ENCODE results near the gene ALX4.
A peak's percentile ranks its signal among the peaks of the same experiment; 100 is the strongest.

The ALX4 gene

DNA sequence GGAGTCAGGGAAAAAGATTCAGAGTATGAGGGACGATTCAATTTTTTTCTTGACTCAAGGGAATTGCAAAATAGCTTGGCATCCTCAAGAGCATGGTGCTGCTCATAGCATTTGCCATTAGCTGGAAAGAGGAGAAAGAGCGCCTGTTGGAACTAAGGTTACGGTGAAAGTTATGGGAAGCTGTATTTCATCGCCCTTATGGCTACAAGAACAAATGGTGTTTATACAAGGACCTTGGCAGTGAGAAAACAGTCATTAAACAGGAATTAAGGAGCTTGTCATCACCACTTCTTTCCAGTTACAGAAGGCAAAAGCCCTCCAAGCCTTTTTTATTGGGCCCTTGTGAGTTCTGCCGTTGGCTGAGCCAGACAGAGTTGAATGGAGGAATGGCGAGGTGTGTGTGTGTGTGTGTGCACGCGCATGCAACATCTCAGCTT is 74.2 kb downstream of the ALX4 start (continued):
- peak; percentile 74; the same call in 1 of the 2 replicates for TF ChIP-seq OSR2 (tag by site-specific recombination; IDR thresholded peaks at IDR 0.05)
- TF ChIP-seq ZNF366 (tag by site-specific recombination; conservative IDR thresholded peaks at IDR 0.05): no peak
- TF ChIP-seq, protein P1, sequence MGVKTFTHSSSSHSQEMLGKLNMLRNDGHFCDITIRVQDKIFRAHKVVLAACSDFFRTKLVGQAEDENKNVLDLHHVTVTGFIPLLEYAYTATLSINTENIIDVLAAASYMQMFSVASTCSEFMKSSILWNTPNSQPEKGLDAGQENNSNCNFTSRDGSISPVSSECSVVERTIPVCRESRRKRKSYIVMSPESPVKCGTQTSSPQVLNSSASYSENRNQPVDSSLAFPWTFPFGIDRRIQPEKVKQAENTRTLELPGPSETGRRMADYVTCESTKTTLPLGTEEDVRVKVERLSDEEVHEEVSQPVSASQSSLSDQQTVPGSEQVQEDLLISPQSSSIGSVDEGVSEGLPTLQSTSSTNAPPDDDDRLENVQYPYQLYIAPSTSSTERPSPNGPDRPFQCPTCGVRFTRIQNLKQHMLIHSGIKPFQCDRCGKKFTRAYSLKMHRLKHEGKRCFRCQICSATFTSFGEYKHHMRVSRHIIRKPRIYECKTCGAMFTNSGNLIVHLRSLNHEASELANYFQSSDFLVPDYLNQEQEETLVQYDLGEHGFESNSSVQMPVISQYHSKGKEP (tag by site-specific recombination; IDR thresholded peaks at IDR 0.05): 0 out of 2 replicates have a peak, but pooled peaks have one; percentile 6
- TF ChIP-seq, protein P2, sequence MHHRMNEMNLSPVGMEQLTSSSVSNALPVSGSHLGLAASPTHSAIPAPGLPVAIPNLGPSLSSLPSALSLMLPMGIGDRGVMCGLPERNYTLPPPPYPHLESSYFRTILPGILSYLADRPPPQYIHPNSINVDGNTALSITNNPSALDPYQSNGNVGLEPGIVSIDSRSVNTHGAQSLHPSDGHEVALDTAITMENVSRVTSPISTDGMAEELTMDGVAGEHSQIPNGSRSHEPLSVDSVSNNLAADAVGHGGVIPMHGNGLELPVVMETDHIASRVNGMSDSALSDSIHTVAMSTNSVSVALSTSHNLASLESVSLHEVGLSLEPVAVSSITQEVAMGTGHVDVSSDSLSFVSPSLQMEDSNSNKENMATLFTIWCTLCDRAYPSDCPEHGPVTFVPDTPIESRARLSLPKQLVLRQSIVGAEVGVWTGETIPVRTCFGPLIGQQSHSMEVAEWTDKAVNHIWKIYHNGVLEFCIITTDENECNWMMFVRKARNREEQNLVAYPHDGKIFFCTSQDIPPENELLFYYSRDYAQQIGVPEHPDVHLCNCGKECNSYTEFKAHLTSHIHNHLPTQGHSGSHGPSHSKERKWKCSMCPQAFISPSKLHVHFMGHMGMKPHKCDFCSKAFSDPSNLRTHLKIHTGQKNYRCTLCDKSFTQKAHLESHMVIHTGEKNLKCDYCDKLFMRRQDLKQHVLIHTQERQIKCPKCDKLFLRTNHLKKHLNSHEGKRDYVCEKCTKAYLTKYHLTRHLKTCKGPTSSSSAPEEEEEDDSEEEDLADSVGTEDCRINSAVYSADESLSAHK (tag by site-specific recombination; IDR thresholded peaks at IDR 0.05): peak; percentile 67
- TF ChIP-seq TRIM28 (IDR thresholded peaks at IDR 0.05; ENCODE audit: borderline replicate concordance, low read length): no peak
- TF ChIP-seq ZNF510 (tag by site-specific recombination; IDR thresholded peaks at IDR 0.05; ENCODE audit: insufficient replicate concordance): no peak
- TF ChIP-seq, protein P3, sequence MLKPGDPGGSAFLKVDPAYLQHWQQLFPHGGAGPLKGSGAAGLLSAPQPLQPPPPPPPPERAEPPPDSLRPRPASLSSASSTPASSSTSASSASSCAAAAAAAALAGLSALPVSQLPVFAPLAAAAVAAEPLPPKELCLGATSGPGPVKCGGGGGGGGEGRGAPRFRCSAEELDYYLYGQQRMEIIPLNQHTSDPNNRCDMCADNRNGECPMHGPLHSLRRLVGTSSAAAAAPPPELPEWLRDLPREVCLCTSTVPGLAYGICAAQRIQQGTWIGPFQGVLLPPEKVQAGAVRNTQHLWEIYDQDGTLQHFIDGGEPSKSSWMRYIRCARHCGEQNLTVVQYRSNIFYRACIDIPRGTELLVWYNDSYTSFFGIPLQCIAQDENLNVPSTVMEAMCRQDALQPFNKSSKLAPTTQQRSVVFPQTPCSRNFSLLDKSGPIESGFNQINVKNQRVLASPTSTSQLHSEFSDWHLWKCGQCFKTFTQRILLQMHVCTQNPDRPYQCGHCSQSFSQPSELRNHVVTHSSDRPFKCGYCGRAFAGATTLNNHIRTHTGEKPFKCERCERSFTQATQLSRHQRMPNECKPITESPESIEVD (tag by site-specific recombination; IDR thresholded peaks at IDR 0.05): peak; percentile 66
- 0 out of 2 replicates have a peak, but pooled peaks have one; percentile 20 for TF ChIP-seq SCRT1 (tag by site-specific recombination; IDR thresholded peaks at IDR 0.05; ENCODE audit: borderline replicate concordance)
- TF ChIP-seq, protein P4, sequence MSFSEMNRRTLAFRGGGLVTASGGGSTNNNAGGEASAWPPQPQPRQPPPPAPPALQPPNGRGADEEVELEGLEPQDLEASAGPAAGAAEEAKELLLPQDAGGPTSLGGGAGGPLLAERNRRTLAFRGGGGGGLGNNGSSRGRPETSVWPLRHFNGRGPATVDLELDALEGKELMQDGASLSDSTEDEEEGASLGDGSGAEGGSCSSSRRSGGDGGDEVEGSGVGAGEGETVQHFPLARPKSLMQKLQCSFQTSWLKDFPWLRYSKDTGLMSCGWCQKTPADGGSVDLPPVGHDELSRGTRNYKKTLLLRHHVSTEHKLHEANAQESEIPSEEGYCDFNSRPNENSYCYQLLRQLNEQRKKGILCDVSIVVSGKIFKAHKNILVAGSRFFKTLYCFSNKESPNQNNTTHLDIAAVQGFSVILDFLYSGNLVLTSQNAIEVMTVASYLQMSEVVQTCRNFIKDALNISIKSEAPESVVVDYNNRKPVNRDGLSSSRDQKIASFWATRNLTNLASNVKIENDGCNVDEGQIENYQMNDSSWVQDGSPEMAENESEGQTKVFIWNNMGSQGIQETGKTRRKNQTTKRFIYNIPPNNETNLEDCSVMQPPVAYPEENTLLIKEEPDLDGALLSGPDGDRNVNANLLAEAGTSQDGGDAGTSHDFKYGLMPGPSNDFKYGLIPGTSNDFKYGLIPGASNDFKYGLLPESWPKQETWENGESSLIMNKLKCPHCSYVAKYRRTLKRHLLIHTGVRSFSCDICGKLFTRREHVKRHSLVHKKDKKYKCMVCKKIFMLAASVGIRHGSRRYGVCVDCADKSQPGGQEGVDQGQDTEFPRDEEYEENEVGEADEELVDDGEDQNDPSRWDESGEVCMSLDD (tag by site-specific recombination; IDR thresholded peaks at IDR 0.05): no peak
- TF ChIP-seq ZNF791 (tag by site-specific recombination; IDR thresholded peaks at IDR 0.05): no peak
- TF ChIP-seq, protein P5, sequence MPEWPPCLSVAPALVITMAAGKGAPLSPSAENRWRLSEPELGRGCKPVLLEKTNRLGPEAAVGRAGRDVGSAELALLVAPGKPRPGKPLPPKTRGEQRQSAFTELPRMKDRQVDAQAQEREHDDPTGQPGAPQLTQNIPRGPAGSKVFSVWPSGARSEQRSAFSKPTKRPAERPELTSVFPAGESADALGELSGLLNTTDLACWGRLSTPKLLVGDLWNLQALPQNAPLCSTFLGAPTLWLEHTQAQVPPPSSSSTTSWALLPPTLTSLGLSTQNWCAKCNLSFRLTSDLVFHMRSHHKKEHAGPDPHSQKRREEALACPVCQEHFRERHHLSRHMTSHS (tag by site-specific recombination; IDR thresholded peaks at IDR 0.05): 0 out of 2 replicates have a peak, but pooled peaks have one; percentile 36
- no peak for TF ChIP-seq ZNF350 (tag by site-specific recombination; IDR thresholded peaks at IDR 0.05)

DNA sequence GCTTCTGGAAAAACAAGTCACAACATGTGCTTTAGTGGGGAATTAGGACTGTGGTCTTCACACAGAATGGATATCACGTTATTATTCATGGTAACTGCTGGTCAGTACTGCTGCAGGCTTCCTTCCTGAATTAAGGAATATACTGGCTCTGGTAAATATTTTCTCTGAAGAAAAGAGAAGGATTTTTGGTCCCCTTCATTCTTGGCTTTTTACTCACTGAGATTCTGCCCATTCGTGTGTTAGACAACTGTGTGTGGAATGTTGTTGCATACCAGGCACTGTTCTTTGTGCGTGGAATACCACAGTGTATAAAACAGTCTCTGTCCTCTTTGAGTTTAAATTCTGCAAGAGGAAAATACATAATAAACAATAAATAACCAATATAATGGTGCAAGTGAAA is 80.3 kb downstream of the ALX4 start:
- H3K4me3 ChIP-seq (ENCODE audit: low read depth, low read length): no peak overlapping the region
- H3K9me3 ChIP-seq (ENCODE audit: control insufficient read depth, insufficient read depth, low read depth, low read length): no peaks in the 10 kb centered on the region
- ChIA-PET CTCF (no interaction called here), POLR2A (no interaction called here)
- no peak overlapping the region for H3K27ac ChIP-seq (ENCODE audit: extremely low read depth, low read depth, low read length)
- no peaks in the 10 kb centered on the region for H3K4me1 ChIP-seq (ENCODE audit: control insufficient read depth, insufficient read depth, low read length)
- H3K36me3 ChIP-seq (ENCODE audit: control insufficient read depth in 2 of 2, insufficient read depth in 1 of 2, low read length in 2 of 2): peaks cover 0 to 4% of the 10 kb centered on the region in 2 experiments; a peak in 1 of 3 replicates
- TF ChIP-seq ZNF354C (tag by site-specific recombination; IDR thresholded peaks at IDR 0.05; ENCODE audit: borderline replicate concordance, low read depth) (no peak), ZNF626 (tag by site-specific recombination; IDR thresholded peaks at IDR 0.05) (no peak), ZNF610 (tag by site-specific recombination; IDR thresholded peaks at IDR 0.05; ENCODE audit: borderline replicate concordance) (no peak)
- TF ChIP-seq, protein P6, sequence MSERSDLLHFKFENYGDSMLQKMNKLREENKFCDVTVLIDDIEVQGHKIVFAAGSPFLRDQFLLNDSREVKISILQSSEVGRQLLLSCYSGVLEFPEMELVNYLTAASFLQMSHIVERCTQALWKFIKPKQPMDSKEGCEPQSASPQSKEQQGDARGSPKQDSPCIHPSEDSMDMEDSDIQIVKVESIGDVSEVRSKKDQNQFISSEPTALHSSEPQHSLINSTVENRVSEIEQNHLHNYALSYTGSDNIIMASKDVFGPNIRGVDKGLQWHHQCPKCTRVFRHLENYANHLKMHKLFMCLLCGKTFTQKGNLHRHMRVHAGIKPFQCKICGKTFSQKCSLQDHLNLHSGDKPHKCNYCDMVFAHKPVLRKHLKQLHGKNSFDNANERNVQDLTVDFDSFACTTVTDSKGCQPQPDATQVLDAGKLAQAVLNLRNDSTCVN (tag by site-specific recombination; optimal IDR thresholded peaks at IDR 0.05): no peak
- TF ChIP-seq, protein P7, sequence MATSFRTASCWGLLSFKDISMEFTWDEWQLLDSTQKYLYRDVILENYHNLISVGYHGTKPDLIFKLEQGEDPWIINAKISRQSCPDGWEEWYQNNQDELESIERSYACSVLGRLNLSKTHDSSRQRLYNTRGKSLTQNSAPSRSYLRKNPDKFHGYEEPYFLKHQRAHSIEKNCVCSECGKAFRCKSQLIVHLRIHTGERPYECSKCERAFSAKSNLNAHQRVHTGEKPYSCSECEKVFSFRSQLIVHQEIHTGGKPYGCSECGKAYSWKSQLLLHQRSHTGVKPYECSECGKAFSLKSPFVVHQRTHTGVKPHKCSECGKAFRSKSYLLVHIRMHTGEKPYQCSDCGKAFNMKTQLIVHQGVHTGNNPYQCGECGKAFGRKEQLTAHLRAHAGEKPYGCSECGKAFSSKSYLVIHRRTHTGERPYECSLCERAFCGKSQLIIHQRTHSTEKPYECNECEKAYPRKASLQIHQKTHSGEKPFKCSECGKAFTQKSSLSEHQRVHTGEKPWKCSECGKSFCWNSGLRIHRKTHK (tag by site-specific recombination; IDR thresholded peaks at IDR 0.05): no peak
- TF ChIP-seq, protein P8, sequence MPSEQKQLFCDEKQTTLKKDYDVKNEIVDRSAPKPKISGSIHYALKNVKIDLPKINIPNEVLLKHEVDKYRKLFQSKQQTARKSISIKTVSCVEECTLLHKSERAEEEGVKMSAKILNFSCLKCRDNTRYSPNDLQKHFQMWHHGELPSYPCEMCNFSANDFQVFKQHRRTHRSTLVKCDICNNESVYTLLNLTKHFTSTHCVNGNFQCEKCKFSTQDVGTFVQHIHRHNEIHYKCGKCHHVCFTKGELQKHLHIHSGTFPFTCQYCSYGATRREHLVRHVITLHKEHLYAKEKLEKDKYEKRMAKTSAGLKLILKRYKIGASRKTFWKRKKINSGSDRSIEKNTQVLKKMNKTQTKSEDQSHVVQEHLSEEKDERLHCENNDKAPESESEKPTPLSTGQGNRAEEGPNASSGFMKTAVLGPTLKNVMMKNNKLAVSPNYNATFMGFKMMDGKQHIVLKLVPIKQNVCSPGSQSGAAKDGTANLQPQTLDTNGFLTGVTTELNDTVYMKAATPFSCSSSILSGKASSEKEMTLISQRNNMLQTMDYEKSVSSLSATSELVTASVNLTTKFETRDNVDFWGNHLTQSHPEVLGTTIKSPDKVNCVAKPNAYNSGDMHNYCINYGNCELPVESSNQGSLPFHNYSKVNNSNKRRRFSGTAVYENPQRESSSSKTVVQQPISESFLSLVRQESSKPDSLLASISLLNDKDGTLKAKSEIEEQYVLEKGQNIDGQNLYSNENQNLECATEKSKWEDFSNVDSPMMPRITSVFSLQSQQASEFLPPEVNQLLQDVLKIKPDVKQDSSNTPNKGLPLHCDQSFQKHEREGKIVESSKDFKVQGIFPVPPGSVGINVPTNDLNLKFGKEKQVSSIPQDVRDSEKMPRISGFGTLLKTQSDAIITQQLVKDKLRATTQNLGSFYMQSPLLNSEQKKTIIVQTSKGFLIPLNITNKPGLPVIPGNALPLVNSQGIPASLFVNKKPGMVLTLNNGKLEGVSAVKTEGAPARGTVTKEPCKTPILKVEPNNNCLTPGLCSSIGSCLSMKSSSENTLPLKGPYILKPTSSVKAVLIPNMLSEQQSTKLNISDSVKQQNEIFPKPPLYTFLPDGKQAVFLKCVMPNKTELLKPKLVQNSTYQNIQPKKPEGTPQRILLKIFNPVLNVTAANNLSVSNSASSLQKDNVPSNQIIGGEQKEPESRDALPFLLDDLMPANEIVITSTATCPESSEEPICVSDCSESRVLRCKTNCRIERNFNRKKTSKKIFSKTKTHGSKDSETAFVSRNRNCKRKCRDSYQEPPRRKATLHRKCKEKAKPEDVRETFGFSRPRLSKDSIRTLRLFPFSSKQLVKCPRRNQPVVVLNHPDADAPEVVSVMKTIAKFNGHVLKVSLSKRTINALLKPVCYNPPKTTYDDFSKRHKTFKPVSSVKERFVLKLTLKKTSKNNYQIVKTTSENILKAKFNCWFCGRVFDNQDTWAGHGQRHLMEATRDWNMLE (tag by site-specific recombination; conservative IDR thresholded peaks at IDR 0.05; ENCODE audit: low read depth): no peak
